Muscle of leg (tissue), 11 donors: ENCODE data around the gene STOML2. TPM values are rescaled to one million over a fixed set of nuclear protein-coding genes. Genes with fewer than 3 reads are reported as not detected.

ENCODE experiments used
- DNase-seq: peaks from one replicate; pipeline ENCODE4 v3.0.0; 2013
- H3K27ac ChIP-seq: one replicate; pipeline ENCODE4 v1.5.1; 2013; ENCODE audit warnings: mild to moderate bottlenecking, low read length, control low read depth
- H3K27me3 ChIP-seq: one replicate; pipeline ENCODE4 v1.6.1; 2013; ENCODE audit warnings: low read length; ENCODE audit not compliant: control insufficient read depth, insufficient read depth
- H3K36me3 ChIP-seq: one replicate; pipeline ENCODE4 v1.6.1; 2013; ENCODE audit warnings: low read length; ENCODE audit not compliant: control insufficient read depth, insufficient read depth
- H3K4me1 ChIP-seq: one replicate; pipeline ENCODE4 v1.6.1; 2013; ENCODE audit warnings: low read length; ENCODE audit not compliant: control insufficient read depth, insufficient read depth
- H3K4me3 ChIP-seq: one replicate; pipeline ENCODE4 v1.5.1; 2013; ENCODE audit warnings: low read length, control low read depth
- H3K9me3 ChIP-seq: replicated peaks from 2 replicates; pipeline ENCODE4 v1.6.1; 2013; ENCODE audit warnings: low read depth, low read length; ENCODE audit not compliant: control insufficient read depth
- WGBS: methylation state at CpG from one replicate; pipeline ENCODE4 v1.1.5; 2013; ENCODE audit warnings: missing lambda C conversion rate; ENCODE audit not compliant: insufficient coverage; 5-methylcytosine and 5-hydroxymethylcytosine counted together
- polyA plus RNA-seq, 8 donors: library from polyadenylated mRNA; unstranded; fragments of 120-200 nt; gene quantifications; one replicate each; pipeline versions ENCODE4 v1.2.1 to v1.2.3, GENCODE V29; 2013; ENCODE audit warnings: inconsistent platforms in 1 of 8, low replicate concordance in 1 of 8; ENCODE audit not compliant: insufficient read length in 8 of 8, insufficient read depth in 1 of 8
- total RNA-seq: library from RNA; stranded (reverse); fragments of 120-200 nt; gene quantifications from one replicate; pipeline ENCODE4 v1.2.4, GENCODE V29; 2013

The STOML2 gene
- total and polyA plus RNA-seq, 9 donors = 73.0 to 81.2 (median 77.7) TPM

GRCh38 chr9:35116539-35116897 lies 13.6 kb upstream of the STOML2 start:
- H3K4me3 ChIP-seq = peak overlapping the region; percentile 71
- no peaks in the 10 kb centered on the region for H3K27me3 ChIP-seq
- no peaks in the 10 kb centered on the region for H3K9me3 ChIP-seq
- DNase-seq = no peak
- WGBS = 0% methylated on average over 12 of the region's 12 CpGs
- peak overlapping the region; percentile 94 for H3K27ac ChIP-seq
- no peaks in the 10 kb centered on the region for H3K36me3 ChIP-seq
- peaks cover 36% of the 10 kb centered on the region for H3K4me1 ChIP-seq

DNA sequence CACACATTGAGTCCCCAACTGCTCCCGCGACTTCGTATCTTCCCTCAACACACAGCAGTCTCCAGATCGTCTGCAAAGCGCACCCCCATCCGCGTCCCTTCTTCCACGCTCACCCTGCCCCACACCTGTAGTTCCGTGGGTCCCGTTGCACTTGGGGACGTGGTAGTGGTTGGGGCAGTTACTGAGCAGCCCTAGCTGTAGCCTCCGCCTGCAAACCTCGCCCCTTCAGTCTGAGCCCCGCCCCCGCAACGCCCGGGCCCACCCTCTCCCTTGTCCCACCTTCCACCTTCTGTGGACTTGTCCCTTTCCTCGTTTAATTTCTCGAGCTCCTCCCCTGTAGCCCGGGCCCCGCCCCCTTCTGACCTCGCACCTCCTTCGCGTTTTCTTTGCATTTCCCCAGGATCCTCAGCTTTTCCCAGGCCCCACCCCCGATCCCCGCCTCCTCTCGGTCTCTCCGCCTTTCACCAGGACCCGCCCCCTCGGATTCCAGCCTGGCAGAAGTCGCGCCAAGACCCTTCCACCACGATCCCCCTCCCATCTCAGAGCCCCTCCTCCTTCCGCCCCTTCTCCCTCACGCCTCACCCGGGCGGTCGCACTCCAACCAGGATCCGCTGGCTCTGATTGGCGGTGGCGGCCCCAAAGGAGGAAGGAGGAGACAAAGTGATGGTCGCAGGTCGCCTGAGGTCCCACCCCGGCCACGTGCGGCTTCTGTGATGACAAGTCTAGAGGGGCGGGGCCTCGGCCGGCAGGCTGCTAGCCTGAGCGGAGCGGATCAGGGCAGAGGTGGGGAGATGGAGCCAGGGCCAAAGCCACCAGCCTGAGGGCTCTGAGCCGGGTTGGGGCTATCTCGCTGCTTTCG lies 13.0 kb upstream of the STOML2 start, which contains the start of gene ATOSB:
ATOSB (minus strand) TSS at position 183 of the 859 bp plus-strand sequence. CDS start 7,588 bp downstream, outside the sequence.
- Histone ChIP-seq H3K36me3 (no peaks in the 10 kb centered on the region), H3K27ac (peak within 1 kb of the TSS; percentile 94), H3K4me1 (peaks cover 39% of the 10 kb centered on the region), H3K4me3 (peak within 1 kb of the TSS; percentile 71), H3K27me3 (no peaks in the 10 kb centered on the region), H3K9me3 (no peaks in the 10 kb centered on the region)
- WGBS = under 1% methylated on average over 41 of the region's 54 CpGs
- peak; percentile 98 for DNase-seq

- H3K4me1 ChIP-seq = peaks cover 48% of the 10 kb centered on the region
- H3K9me3 ChIP-seq = no peaks in the 10 kb centered on the region
- H3K27me3 ChIP-seq = no peaks in the 10 kb centered on the region
- no peaks in the 10 kb centered on the region for H3K36me3 ChIP-seq
- WGBS = 11% methylated on average over 8 of the region's 12 CpGs
- H3K27ac ChIP-seq = peak overlapping the region; percentile 94
- H3K4me3 ChIP-seq = peak overlapping the region; percentile 71
- DNase-seq = peak; percentile 81
Observed at GRCh38 chr9:35114840-35115628, 12.1 kb upstream of the STOML2 start.

- Histone ChIP-seq H3K36me3 (peaks cover 2% of the 10 kb centered on the region), H3K9me3 (no peaks in the 10 kb centered on the region), H3K4me3 (peak overlapping the region; percentile 71), H3K27me3 (no peaks in the 10 kb centered on the region), H3K27ac (peak overlapping the region; percentile 94), H3K4me1 (peaks cover 49% of the 10 kb centered on the region)
- peak; percentile 96 for DNase-seq
- 0% methylated on average over 2 of the region's 5 CpGs for WGBS
Observed at GRCh38 chr9:35114113-35114839, 11.3 kb upstream of the STOML2 start.

DNA sequence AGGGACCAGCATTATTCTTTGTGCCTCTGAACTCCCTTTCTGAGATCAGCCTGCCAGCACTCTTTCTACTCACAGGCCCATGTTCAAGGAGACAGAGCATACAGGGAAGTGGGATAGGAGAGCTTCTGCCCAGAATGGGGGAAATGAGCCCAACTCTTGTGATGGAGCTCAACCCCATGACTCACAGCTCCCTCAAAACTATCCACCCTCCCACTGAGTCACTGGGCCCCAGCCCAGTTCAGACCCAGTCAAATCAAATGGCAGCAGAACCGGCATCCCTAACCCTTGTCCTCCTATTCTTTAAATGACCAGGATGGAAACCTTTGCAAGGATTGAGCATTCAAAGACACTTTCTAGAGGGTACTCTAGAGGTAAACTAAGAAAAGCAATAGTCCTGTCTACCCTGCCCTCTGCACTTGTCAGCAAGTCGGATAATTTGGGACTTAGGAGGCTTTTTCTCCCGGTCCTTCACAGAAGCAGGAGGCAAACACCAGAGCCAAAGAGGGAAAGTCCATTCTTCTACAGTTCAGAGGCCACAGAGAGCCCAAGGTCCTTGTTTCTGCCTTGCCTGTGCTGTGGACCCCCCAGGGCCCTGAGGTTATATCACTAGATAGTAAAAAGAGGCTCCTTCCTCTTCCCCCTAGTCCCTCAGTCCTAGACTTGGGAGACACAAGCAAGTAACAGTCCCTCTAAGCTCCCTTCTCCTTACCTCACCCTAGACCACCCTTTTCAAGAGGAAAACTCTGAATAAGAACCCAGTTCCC lies 9.5 kb upstream of the STOML2 start:
- no peaks in the 10 kb centered on the region for H3K27me3 ChIP-seq
- 80% methylated on average over 1 of the region's 3 CpGs for WGBS
- H3K36me3 ChIP-seq = peaks cover 18% of the 10 kb centered on the region
- peak overlapping the region; percentile 56 for H3K27ac ChIP-seq
- H3K4me1 ChIP-seq = peaks cover 49% of the 10 kb centered on the region
- no peak overlapping the region for H3K4me3 ChIP-seq
- no peaks in the 10 kb centered on the region for H3K9me3 ChIP-seq
- no peak for DNase-seq

DNA sequence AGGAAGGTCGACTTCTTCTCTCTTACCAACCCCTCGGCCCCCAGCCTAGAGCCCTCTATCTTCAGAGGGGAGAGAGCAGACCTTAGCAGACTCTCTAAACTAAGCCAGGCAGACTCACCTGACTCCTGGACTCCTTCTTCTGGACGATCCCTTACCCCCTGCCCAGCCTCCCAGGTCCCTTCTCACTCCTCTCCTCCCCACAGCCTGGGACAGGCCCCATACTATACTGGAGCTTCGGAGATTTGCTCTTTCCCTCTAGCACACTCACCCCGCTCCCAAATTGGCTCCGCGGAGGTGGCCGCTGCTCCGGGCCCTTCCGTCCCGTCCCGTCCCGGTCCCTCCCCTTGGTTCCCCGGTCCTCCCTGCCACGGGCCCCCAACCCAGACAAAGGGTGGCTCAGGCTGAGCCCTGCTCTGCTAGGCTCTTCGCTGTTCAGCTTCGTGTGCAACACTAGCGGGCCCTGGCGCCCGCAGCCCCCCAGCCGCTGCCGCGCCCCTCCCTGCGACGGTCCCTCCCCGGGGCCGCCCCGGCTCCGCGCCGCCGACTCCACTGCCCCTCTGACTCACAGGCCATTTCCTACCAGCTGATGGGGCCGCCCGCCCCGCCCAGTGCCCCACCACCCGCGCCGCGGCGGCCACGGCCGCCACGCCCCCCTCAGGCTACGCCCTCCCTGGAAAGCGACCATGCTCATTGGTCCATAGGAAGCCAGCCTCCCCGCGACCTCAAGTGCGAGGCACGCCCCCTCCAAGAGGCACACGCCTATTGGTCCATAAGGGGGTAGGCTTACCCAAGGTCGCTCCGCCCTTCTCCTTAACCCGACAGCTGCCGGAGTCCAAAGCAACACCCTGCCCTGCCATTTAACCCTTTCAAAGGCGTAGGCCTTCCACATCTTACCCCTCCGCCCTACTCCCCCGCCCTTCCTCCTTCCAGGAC lies 8.3 kb upstream of the STOML2 start:
- peak overlapping the region; percentile 92 for H3K4me3 ChIP-seq
- peaks cover 42% of the 10 kb centered on the region for H3K4me1 ChIP-seq
- peaks cover 29% of the 10 kb centered on the region for H3K36me3 ChIP-seq
- H3K9me3 ChIP-seq = no peaks in the 10 kb centered on the region
- WGBS = under 1% methylated on average over 57 of the region's 57 CpGs
- DNase-seq = peak; percentile 99
- H3K27me3 ChIP-seq = no peaks in the 10 kb centered on the region
- peak overlapping the region; percentile 95 for H3K27ac ChIP-seq

- peak overlapping the region; percentile 95 for H3K27ac ChIP-seq
- peak; percentile 74 for DNase-seq
- WGBS = 0% methylated on average over 1 of the region's 3 CpGs
- H3K9me3 ChIP-seq = no peaks in the 10 kb centered on the region
- H3K4me3 ChIP-seq = peak overlapping the region; percentile 92
- H3K36me3 ChIP-seq = peaks cover 39% of the 10 kb centered on the region
- H3K27me3 ChIP-seq = no peaks in the 10 kb centered on the region
- peaks cover 39% of the 10 kb centered on the region for H3K4me1 ChIP-seq
Observed at GRCh38 chr9:35110327-35110761, 7.4 kb upstream of the STOML2 start.

DNA sequence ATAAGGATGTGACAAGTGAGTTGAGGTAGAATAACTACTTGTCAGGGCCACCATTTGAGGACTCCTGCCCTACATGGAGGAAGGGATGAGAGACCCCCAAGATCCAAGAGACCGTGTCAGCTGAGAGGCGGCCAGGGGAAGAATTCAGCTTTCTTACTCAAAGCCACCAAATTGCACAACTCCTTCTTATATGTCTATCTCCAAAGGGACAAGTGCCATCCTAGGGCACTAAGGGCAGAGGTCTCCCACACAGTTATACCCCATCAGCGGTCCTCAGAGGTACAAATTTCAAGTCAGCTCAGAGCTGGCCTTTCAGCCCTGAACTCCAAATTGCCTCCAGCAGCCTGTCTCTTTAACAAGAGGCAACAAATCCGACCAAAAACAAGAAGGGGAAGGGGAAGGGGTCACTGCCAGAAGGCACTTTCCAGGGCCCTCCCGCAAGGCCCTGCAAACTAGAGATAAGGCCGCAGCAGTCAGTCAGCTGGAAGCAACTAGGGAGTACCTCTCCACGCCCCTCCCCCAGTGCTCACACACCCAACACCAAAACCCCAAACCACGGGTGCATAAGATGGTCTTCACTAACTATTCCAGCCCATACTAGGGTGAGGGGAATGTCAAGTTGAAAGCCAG lies 6.1 kb upstream of the STOML2 start:
- peaks cover 28% of the 10 kb centered on the region for H3K4me1 ChIP-seq
- H3K9me3 ChIP-seq = no peaks in the 10 kb centered on the region
- no peak overlapping the region for H3K4me3 ChIP-seq
- WGBS = 59% methylated on average over 3 of the region's 8 CpGs
- no peaks in the 10 kb centered on the region for H3K27me3 ChIP-seq
- peaks cover 51% of the 10 kb centered on the region for H3K36me3 ChIP-seq
- no peak overlapping the region for H3K27ac ChIP-seq
- DNase-seq = no peak
